CD4-positive, alpha-beta T cell treated with Interleukin-10 for 1 hour (primary cell): ENCODE measurements around the gene PEMT.

Experiments
- DNase-seq: peaks from one replicate; pipeline ENCODE4 v3.0.0-alpha.2; 2020

PEMT gene

DNA sequence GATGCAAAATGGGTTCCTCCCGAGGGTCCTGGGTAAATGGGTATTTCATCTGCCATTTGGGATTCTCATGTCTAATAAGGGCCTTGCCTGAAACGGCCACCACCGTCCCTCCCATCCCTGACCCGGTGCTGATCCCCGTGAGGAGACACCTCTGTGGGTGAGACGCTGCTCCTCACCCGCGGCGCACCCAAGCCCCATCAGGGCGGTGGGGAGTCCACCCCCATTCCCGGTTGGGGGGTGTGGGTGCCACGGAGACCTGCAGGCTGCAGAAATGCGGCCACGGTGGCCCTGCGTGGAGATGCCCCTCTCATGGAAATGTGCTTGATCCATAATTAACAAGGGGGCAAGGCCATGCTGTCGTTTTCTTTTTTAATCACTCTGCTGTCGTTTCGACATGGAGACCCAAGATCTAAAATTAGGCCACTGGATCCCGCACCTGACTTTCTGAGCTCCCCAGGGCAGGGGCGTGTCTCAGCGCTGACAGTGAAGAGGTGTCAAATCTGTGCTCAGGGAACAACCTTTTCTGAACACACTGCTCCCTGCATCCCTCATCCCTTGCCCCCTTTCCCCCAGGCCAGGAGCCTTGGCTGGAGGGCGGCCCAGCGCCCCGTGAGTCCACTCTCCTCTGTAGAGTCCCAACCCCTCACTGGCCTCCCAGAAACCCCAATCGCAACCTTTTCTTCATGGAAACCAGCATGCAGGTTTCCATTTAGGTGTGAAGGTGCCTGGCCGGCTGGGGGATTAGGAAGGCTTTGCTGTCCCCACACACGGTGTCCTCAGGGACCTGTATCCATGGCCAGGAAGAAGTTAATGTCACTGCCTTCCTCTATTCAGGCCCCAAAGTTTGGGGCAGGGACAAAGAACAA is 38.9 kb downstream of the PEMT start:
- DNase-seq, result no peak

DNA sequence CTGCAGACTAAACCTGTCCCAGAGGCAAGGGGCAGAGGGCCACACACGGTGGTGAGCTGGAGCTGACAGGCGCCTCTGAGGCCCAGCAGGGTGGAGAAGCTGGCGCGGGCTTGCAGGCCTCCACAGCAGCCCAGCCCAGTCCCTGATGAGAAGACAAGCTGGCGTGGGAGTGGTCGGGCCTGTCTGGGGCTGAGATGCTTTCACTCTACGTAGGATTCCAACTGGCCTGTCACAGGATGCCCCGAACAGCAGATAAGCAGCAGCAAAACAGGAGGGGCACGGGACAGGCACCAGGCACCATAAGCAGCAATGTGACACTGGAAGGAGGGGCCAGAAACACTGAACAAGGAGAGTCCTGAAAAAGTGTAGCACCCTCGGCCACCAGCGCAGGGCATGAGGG is 40.1 kb downstream of the PEMT start:
- no peak for DNase-seq

DNA sequence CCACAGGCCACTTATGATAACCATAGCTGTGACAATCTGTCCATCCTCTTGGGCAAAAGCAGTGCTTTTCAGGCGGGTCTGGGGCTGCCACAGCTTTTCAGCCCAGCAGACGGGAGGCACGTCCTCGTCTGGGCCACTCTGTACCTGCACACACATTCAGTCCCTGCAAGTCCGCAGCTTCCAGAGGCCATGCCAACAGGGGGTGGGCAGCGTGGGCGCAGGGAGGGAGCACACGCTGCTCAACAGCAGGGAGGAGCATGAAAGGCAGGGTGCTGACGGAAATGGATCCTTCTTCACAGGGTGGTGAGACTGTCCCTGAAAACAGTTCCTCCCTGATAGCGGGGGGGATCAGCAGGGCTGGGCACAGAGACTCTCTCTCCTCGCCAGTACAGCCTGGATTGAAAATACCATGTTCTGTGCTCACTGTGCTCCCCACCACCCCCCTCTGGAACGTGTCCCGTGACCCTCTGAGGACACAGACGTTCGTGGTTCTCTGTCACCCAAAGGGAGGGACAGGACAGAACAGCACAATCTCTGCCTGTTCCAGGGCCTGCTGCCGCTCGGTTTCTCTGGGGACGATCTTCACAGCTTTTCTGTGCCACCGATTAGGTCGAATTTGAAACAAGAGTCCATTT is 41.7 kb downstream of the PEMT start:
- DNase-seq, result no peak

DNA sequence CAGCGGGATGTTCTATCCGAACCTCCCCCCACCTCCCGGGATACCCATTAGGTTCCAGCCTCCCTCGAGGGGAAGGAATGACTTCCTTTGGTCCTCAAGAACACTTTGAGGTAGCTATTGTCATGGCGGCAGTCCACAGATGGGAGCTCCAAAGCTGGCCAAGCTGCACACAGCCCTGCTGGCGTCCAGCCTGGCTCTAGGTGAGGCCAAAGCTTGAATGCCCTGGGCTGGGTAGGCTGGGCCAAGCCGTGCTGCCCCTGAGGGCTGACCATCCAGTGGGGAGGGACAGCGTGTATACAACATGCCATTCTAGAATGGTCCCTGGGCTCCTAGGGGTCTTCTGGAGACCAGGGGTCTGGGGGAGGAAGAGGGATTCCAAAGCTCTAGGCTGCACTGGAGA is 43.5 kb downstream of the PEMT start:
- DNase-seq, result no peak

DNA sequence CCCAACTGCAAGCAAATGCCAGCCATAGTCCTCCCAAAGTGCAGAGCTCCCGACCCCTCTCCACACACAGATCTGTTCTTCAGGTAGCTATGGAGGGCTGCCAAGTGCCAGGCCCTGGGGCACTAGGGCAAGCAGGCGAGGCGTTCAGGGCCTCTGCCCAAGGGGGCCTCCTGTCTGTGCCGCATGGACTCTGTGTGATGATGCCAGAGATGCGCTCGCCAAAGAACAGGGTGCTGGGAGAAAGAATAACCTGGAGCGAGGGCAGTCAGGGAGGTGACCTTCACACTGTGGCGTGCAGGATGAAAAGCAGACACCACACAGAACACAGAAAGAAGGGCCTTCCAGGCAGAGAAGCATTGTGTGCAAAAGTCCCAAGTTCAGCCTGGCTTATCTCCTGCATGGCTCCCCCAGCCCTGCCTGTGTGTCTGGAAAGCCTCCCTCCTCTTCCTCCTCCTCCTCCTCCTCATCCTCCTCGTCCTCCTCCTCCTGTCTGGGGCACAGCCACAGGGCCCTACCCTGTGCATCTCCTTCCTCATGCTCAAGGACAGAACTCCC is 44.2 kb downstream of the PEMT start:
- no peak for DNase-seq

DNA sequence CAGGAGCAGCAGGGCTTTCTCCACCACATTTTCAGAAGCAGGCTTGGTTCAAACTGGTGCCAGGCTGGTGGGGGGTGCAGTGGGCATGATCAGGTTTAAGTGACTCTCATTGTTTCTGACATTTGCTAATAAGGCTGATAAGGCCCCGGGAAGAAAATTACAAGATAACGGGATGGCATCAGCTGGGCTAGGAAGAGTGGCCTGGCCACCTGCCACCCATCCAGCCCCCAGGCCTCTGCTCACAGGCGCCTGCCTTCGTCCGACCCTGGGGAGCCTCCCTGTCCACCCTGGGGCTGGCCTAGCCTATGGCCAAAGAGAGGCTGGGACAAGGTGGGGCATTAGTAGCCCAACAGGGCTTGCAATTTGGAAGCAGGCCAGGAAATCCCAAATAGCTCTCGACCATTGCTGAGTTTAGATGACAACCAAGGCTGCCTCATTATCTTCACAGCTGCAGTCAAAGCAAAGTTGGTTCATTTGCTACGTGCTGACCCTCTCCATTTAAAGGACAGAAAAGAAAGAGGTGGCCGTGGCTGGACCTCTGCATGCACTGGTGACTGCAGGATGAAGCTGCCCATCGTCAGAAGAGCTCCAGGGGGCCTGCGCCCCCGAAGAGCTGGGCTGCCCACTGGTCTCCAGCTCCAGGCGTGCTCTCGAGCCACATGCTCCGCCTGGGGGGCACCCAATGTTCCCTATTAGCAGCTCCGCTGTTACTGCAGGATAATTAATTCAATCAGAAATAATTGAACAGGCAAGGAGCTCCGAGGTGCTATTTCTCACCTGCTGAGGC is 44.9 kb downstream of the PEMT start:
- DNase-seq, result no peak

DNA sequence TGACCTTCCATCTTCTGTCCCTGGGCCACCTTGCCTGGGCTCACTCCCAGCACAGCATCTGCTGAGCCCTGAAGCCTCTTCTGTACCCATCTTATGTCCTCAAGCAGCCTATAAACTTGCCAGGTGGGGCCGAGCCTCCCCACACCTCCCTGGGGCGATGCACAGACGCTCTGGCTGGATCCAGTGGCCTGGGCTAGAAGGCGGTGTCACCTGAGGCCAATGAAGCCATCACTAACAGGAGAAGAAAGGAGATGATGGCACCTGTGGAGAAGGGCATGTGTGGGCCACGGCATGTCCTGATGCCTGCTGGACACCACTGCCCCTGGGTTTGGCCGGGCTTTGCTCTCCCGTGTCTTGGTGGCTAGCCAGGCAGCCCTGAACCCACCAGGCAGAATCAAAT is 45.5 kb downstream of the PEMT start:
- DNase-seq, result no peak

DNA sequence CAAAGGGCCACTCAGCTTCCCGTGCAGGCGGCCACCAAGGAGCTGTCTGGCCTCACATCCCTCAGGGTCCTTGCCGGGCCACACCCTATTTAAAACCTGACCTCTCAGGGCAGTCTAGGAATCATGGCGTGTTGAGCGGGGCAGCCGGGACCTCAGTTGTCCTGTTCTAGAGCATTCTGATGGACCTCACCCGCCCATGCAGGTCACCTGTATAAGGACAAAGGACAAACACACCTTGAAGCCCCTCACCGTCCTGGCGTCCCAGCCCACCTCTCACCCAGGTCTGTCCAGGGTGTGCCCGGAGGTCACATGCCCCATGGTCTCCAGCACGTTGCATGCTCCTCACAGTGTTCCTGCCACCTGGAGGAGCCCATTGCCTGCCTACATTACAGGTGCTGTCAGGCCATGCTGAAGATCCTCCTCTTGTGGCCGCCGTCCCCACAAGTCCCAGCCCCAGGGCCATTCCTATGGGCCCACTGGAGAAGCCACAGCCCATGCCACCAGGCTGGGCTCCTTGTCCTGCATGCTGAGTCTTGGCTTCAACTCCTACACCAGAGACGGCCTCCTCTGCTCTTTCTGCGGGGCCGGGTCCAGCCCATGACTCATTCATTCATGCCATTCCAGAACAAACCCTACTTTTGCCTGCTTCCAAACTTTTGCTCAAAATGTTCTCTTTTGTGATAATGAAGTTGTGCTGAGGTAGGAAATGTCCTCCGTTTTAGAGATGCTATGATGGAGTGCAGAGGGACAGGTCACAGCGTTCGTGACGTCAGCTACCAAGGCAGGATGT is 46.3 kb downstream of the PEMT start:
- DNase-seq, result no peak

DNA sequence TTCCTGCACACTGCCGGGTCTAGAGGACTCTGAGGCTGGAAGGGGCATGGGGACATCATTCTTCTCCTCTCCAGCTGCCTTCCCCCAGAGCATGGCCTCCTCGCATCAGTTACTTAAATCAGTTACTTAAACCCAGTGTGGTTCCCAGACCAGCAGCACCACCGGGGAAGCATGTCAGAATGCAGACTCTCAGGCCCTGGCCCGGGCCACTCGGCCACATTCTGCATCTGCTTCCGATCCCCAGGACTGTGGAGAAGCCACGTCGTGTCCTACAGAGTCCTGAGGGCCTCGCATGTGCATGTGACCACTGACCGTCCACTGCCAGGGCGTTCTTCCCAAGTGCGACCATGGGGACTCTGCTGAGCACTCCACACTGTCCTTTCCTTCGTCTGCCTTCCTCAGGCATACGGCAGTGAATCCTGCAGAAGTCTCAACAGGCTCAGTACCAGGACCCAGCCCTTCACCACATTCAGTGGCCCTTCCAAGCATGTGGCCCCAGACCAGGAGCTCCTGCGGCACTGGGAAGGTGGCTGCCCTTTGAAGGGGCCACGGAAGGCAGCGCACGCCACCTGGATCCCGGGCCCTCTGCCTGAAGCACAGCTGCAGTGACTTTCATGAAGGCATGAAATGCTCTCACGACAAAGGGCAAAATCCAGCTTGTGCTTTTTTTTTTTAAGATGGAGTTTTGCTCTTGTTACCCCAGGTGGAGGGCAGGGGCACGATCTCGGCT is 48.4 kb downstream of the PEMT start:
- no peak for DNase-seq

DNA sequence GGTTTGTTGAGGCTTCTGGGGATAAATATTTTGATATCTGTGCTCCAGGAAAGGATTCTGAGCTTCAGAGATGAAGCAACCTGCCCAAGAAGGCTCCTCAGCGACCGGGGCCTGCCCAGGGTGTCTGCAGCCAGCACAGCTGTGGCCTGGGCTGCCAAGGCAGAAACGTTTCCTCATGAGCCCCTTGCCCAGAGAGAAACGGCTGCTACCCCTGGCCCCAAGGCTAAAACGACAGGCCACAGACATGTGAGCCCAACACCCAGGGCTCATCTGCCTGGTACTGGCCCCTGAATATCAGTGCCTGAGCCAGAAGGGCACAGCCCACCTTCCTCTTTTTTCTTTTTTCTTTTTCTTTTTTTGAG is 49.9 kb downstream of the PEMT start:
- DNase-seq, result no peak

DNA sequence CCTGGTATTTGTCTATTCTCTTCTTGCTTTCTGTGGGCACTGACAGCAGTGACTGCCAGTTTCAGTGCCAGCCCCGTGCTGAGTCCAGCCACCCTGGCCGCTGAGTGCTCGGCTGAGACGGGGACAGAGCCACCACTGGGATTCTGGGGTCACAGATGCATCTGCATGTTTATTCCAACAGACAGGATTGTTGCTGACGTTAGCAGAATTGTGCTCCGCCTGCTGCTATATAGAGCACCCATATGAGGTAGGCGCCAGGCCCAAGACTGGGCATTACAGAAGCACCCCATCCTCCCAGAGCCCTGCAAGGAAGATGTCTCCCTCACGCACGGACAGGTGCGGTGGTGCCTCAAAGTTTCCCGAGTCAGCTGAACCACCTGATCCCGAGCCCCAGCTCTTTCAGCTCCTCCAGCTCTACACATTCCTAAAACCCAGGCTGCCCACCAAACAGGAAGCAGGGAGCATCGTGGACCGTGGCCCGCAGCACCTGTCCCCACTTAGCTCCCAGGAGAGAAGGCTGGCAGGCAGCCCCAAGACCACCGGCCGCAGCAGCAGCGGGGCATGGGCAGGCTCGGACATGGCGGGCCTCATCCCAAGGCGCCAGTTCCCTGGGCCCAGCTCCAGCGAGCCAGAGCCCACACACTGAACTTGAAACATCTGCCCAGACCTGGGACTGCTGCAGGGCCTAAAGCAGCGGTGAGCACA is 50.4 kb downstream of the PEMT start:
- no peak for DNase-seq

DNA sequence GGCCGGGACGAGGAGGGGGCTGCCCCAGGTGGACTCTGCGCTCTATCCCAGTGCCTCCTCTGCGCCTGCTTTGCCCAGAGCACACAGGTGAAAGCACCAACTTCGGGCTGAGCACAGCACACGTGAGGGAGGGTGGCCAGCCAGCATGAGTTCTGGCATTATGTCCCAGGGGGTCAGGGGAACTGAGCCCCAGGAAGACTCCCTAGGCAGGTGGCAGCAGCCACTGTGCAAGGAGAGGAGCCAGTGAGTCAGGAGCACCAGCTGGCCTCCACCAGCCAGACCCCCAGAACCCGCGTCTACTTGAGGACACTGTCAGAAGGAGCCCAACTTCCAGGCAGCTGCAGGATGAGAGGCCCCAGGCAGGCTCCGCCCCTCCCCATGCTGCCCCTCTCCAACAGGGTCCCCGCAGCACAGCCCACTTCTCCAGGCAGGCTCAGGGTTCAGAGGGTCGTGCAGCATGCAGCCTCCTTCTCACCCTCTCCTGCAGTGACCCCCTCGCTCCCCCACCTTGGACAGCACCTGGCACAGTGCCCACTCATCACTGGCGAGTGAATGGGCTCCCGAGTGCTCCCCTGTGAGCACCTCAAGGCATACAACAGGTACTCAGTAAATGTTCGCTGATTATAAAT is 51.1 kb downstream of the PEMT start:
- no peak for DNase-seq

DNA sequence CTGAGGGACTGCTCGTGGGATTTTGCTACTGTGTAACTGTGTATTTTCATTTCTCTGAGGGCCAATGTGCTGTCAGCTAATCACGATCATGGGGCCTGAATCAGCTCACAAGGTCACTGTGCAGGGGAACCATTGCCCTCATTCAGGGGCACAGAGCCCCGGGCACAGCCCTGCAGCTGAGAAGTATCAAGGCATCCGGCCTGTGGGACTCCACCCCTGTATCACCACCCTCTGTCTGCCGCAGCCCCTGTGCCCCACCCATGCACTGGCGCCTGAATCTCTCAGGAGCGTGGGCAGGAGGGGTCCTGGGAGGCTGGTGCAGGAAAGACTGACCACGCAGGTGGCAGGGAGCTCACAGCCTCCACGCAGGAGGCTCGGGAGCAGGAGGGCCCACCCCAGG is 51.9 kb downstream of the PEMT start:
- DNase-seq, result no peak

DNA sequence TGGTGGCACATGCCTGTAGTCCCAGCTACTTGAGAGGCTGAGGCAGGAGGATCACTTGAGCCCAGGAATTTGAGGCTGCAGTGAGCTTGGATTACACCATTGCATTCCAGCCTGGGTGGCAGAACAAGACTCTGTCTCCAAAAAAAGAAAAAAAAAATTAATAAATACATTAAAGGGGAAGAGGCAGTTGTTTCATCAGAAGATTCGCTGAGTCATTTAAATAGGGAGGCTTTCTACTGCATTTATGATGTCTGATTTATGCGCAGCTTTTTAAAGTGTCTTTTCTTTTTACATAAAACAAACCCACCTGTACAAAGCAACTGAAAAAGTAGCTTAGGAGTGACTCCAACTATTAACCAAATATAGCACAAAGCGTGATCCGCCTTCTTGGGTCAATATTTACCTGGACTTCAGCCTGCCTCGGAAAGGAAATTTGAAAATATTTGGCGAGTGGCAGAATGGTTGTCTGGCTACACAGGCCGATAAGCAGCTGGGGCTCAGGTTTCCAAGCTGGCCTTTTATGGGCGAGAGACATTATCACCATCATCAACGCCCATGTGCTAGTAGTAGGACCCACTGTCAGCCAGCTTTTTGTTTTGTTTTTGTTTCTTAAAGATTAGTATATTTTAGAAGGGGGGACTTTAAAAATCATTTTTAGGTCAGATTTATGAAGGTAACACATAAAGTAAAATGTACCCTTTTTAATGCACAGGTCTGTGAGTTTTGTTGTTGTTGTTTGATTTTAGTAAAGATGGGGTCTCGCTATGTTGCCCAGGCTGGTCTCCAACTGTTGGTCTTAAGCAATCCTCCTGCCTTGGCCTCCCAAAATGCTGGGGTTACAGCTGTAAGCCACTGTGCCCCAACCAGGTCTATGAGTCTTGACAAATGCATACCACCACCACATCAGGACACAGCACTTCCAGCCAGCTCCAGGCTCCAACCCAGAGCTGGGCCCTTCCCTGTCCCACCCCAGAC is 52.8 kb downstream of the PEMT start:
- DNase-seq, result no peak

DNA sequence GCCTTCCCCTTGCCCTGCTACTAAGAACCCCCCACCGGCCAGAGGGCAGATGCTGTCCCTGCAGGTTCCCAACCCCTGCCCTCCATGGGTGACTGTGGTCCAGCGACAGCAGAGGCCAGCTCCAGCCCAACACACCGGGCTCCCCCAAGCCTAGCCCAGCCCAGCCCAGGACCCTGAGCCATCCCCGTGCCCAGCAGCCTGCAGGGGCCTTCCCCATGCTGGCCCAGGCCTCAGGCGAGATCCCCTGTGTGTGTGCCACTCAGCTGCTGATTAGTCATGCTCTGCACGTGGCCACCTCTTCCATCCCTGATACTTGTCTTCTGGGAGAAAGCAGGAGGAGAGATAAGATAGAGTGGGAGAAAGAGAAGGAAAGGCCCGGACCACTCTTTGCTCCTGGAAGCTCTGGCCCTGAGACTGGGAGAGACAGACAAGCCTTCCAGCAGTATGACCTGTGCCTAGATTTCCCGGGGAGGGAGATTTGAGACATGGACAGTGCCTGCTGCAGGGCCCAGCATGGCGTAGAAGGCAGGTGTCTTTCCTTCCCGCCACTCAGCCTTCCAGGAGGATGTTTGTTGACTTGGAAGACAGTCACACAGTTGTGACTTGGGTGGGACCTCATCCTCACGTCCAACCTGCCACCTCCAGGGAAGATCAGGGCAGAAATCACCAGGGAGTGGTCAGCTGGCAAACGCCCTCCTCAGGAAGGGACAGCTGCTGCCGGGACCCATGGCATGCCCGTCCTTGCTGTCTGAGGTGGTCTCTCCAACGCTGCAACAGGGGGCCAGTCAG is 54.0 kb downstream of the PEMT start:
- no peak for DNase-seq

DNA sequence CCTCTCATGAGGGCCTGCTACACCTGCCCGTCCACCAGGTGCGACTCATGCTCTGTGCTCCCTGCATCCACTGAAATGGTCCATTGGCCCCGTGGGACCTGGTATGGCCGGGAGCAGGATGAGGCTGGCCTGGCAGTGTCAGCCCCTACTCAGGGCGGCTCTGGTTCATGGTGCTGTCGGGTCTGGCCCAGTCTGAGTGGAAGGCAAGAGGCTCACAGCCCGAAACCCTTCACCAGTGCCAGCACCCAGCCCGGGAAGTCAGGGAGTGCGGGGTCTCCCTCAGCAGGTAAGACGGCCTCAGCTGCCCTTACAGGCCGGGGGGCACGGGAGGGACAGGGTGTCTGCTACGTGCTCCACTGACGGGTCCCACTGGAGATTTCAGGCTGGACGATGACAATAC is 54.8 kb downstream of the PEMT start:
- no peak for DNase-seq

DNA sequence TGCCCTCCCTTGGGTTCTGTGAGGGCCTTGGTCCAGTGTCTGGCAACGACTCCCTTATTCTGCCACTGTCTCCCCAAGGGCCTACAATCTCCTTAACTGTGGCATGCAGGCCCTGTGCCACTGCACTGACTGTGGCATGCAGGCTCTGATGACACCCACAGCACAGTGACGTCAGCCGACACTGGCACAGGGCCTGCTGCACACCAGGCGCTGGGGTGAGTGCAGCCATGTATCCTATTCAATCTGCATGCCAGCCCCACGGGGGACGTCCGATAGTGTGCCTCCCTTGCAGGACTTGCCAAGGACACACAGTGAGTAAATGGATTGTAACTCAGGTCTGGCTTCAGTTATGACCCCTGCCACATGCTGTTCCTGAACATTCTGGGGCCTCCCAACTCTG is 55.6 kb downstream of the PEMT start:
- no peak for DNase-seq

DNA sequence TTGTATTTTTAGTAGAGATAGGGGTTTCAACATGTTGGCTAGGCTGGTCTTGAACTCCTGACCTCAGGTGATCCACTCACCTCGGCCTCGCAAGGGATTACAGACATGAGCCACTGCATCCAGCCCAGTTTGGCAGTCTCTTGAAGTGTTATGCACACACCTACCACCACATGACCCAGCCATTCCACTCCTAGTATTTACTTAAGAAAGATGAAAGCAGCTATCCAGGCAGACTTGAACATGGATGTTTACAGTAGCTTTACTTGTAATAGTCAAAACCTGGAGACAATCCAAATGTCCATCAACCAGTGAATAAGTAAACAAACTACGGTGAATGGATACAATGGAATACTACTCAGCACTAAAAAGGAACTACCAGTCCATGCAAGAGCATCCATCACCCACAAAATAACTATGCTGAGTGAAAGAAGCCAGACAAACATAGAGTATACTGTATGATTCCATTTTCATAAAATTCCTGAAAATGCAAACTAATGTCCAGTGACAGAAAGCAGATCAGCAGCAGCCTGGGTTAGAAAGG is 57.5 kb downstream of the PEMT start:
- DNase-seq, result no peak

DNA sequence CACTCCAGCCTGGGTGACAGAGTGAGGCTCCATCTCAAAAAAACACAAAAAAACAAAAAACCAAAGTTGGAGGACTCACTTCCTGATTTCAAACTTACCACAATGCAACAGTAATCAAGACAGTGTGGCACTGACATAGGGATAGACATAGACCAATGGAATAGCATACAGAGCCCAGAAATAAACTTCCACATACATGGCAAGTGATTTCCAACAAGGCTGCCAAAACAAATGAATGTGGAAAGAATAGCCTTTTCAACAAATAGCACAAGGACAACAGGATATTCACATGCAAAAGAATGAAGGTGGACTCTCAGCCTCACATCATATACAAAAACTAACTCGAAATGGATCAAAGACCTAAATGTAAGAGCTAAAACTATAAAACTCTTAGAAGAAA is 58.5 kb downstream of the PEMT start:
- DNase-seq, result no peak
